ENCODE data around the gene ADD1. TPM values are rescaled to one million over a fixed set of nuclear protein-coding genes. Genes with fewer than 3 reads are reported as not detected.

The ADD1 gene
- total RNA-seq, 1 donor from 2014 or later, result 231 TPM

GRCh38 chr4:2866160-2866861 is 22.7 kb downstream of the ADD1 start:
- intact Hi-C loops (cut with DNase I), result no loop called here
- ATAC-seq (no peak), DNase-seq (ENCODE audit: missing footprints) (no peak)

- intact Hi-C loops (cut with DNase I), result no loop called here
- DNase-seq (ENCODE audit: missing footprints) (no peak), ATAC-seq (no peak)
Measured at GRCh38 chr4:2866891-2867290, 23.2 kb downstream of the ADD1 start.

GRCh38 chr4:2867758-2868491 is 24.3 kb downstream of the ADD1 start:
- intact Hi-C loops (cut with DNase I), result no loop called here
- DNase-seq (ENCODE audit: missing footprints), result no peak
- peak; percentile 86 for ATAC-seq

- no peak for DNase-seq (ENCODE audit: missing footprints)
- intact Hi-C loops (cut with DNase I), result no loop called here
- no peak for ATAC-seq
Measured at GRCh38 chr4:2868877-2869487, 25.3 kb downstream of the ADD1 start.

GRCh38 chr4:2869659-2870058 is 26.0 kb downstream of the ADD1 start:
- ATAC-seq (no peak), DNase-seq (ENCODE audit: missing footprints) (no peak)
- intact Hi-C loops (cut with DNase I), result no loop called here

- intact Hi-C loops (cut with DNase I), result no loop called here
- no peak for ATAC-seq
- no peak for DNase-seq (ENCODE audit: missing footprints)
Measured at GRCh38 chr4:2870082-2870481, 26.4 kb downstream of the ADD1 start.

GRCh38 chr4:2871466-2871865 is 27.8 kb downstream of the ADD1 start:
- DNase-seq (ENCODE audit: missing footprints) (no peak), ATAC-seq (no peak)
- intact Hi-C loops (cut with DNase I), result no loop called here

GRCh38 chr4:2871911-2872310 is 28.3 kb downstream of the ADD1 start:
- intact Hi-C loops (cut with DNase I), result no loop called here
- DNase-seq (ENCODE audit: missing footprints) (no peak), ATAC-seq (no peak)

GRCh38 chr4:2873329-2873728 is 29.7 kb downstream of the ADD1 start:
- no peak for ATAC-seq
- DNase-seq (ENCODE audit: missing footprints), result no peak
- intact Hi-C loops (cut with DNase I), result no loop called here

GRCh38 chr4:2874861-2875260 is 31.2 kb downstream of the ADD1 start:
- intact Hi-C loops (cut with DNase I), result no loop called here
- ATAC-seq (no peak), DNase-seq (ENCODE audit: missing footprints) (no peak)

GRCh38 chr4:2875556-2875955 is 31.9 kb downstream of the ADD1 start:
- ATAC-seq (no peak), DNase-seq (ENCODE audit: missing footprints) (no peak)
- intact Hi-C loops (cut with DNase I), result no loop called here

- intact Hi-C loops (cut with DNase I), result no loop called here
- no peak for DNase-seq (ENCODE audit: missing footprints)
- no peak for ATAC-seq
Measured at GRCh38 chr4:2878346-2878745, 34.7 kb downstream of the ADD1 start.

- intact Hi-C loops (cut with DNase I), result no loop called here
- ATAC-seq, result peak; percentile 28
- DNase-seq (ENCODE audit: missing footprints), result no peak
Measured at GRCh38 chr4:2879026-2879425, 35.4 kb downstream of the ADD1 start.

GRCh38 chr4:2881431-2881830 is 37.8 kb downstream of the ADD1 start:
- no peak for ATAC-seq
- DNase-seq (ENCODE audit: missing footprints), result no peak
- intact Hi-C loops (cut with DNase I), result no loop called here

- no peak for ATAC-seq
- no peak for DNase-seq (ENCODE audit: missing footprints)
- intact Hi-C loops (cut with DNase I), result no loop called here
Measured at GRCh38 chr4:2882341-2882740, 38.7 kb downstream of the ADD1 start.

- DNase-seq (ENCODE audit: missing footprints), result no peak
- ATAC-seq, result peak; percentile 32
- intact Hi-C loops (cut with DNase I), result loop anchor here (5.0 kb wide), 1 partner anchor 34 kb away; no protein-coding TSS in a partner anchor
Measured at GRCh38 chr4:2886161-2886560, 42.5 kb downstream of the ADD1 start.

- ATAC-seq, result peak; percentile 90
- intact Hi-C loops (cut with DNase I), result loop anchor here (5.0 kb wide), 1 partner anchor 34 kb away; no protein-coding TSS in a partner anchor
- no peak for DNase-seq (ENCODE audit: missing footprints)
Measured at GRCh38 chr4:2886622-2887021, 43.0 kb downstream of the ADD1 start.

- ATAC-seq, result no peak
- intact Hi-C loops (cut with DNase I), result loop anchor here (5.0 kb wide), 1 partner anchor 35 kb away; no protein-coding TSS in a partner anchor
- no peak for DNase-seq (ENCODE audit: missing footprints)
Measured at GRCh38 chr4:2887343-2887742, 43.7 kb downstream of the ADD1 start.

GRCh38 chr4:2888886-2889285 is 45.2 kb downstream of the ADD1 start:
- intact Hi-C loops (cut with DNase I), result loop anchor here (5.0 kb wide), 1 partner anchor 37 kb away; no protein-coding TSS in a partner anchor
- no peak for ATAC-seq
- no peak for DNase-seq (ENCODE audit: missing footprints)

- DNase-seq (ENCODE audit: missing footprints) (no peak), ATAC-seq (no peak)
- intact Hi-C loops (cut with DNase I), result loop anchor here (5.0 kb wide), 2 partner anchors 41 to 49 kb away; partner anchors contain the start of gene ADD1
Measured at GRCh38 chr4:2891294-2891693, 47.6 kb downstream of the ADD1 start.
